ENCODE data around the gene ZNF200. TPM values are rescaled to one million over a fixed set of nuclear protein-coding genes. Genes with fewer than 3 reads are reported as not detected.

ZNF200 gene
- 7.8 to 9.8 TPM (median 8.3 TPM) in 5 replicates for total RNA-seq (2022; extraction: Qiagen RNA extraction)

GRCh38 chr16:3234857-3235561 lies at the start of gene ZNF200:
Gene ZNF200, minus strand, starts transcription at chr16:3235158. Its CDS starts 1,403 bp downstream, at chr16:3233755.

GRCh38 chr16:3282730-3283542 lies 48.0 kb upstream of the ZNF200 start, which contains the start of gene ZNF263:
Gene ZNF263, plus strand, starts transcription at chr16:3283491. Its CDS starts 328 bp downstream, at chr16:3283819.

GRCh38 chr16:3256146-3256865 lies 21.3 kb upstream of the ZNF200 start, which contains the start of gene MEFV:
Gene MEFV, minus strand, starts transcription at chr16:3256633. Its CDS starts 46 bp downstream, at chr16:3256587.

GRCh38 chr16:3187798-3188674 lies 46.9 kb downstream of the ZNF200 start, which contains the start of gene OR1F1:
Gene OR1F1, plus strand, starts transcription at chr16:3188204.

Other genes with a start within 250 kb of the ZNF200 start
- 0.33 to 0.55 TPM (median 0.47 TPM) in 5 replicates for gene CLDN9, start 222.2 kb downstream of the ZNF200 start, total RNA-seq (2022; extraction: Qiagen RNA extraction)
- 0.25 to 0.44 TPM (median 0.39 TPM) in 5 replicates for gene CLDN6, start 217.0 kb downstream of the ZNF200 start, total RNA-seq (2022; extraction: Qiagen RNA extraction)
- 375 to 617 TPM (median 546 TPM) in 5 replicates for gene TNFRSF12A, start 214.8 kb downstream of the ZNF200 start, total RNA-seq (2022; extraction: Qiagen RNA extraction)
- gene HCFC1R1, start 211.2 kb downstream of the ZNF200 start, total RNA-seq (2022; extraction: Qiagen RNA extraction): 159 to 256 TPM (median 229 TPM) in 5 replicates
- gene THOC6, start 211.1 kb downstream of the ZNF200 start, total RNA-seq (2022; extraction: Qiagen RNA extraction): 27.8 to 35.7 TPM (median 33.0 TPM) in 5 replicates
- not detected in 5 replicates for gene BICDL2, start 198.2 kb downstream of the ZNF200 start, total RNA-seq (2022; extraction: Qiagen RNA extraction)
- gene MMP25, start 188.6 kb downstream of the ZNF200 start, total RNA-seq (2022; extraction: Qiagen RNA extraction): 0.86 to 1.2 TPM (median 0.90 TPM) in 5 replicates
- gene IL32, start 169.5 kb downstream of the ZNF200 start, total RNA-seq (2022; extraction: Qiagen RNA extraction): 21.6 to 38.9 TPM (median 24.5 TPM) in 5 replicates
- gene ZSCAN10, start 135.9 kb downstream of the ZNF200 start, total RNA-seq (2022; extraction: Qiagen RNA extraction): not detected in 5 replicates
- gene ZNF205, start 122.6 kb downstream of the ZNF200 start, total RNA-seq (2022; extraction: Qiagen RNA extraction): 13.0 to 14.7 TPM (median 14.4 TPM) in 5 replicates
- 9.7 to 12.0 TPM (median 11.8 TPM) in 5 replicates for gene ZNF213, start 100.1 kb downstream of the ZNF200 start, total RNA-seq (2022; extraction: Qiagen RNA extraction)
- gene OR1F1, start 47.0 kb downstream of the ZNF200 start, total RNA-seq (2022; extraction: Qiagen RNA extraction): 0.15 to 0.44 TPM (median 0.31 TPM) in 5 replicates
- gene MEFV, start 21.5 kb upstream of the ZNF200 start, total RNA-seq (2022; extraction: Qiagen RNA extraction): 0.02 to 0.09 TPM (median 0.03 TPM) in 3 of 5 replicates, not detected in the others
- 34.7 to 46.2 TPM (median 35.1 TPM) in 5 replicates for gene ZNF263, start 48.3 kb upstream of the ZNF200 start, total RNA-seq (2022; extraction: Qiagen RNA extraction)
- 0.79 to 1.5 TPM (median 1.2 TPM) in 5 replicates for gene TIGD7, start 70.3 kb upstream of the ZNF200 start, total RNA-seq (2022; extraction: Qiagen RNA extraction)
- gene ZNF75A, start 70.3 kb upstream of the ZNF200 start, total RNA-seq (2022; extraction: Qiagen RNA extraction): 8.4 to 13.0 TPM (median 9.9 TPM) in 5 replicates
- not detected in 5 replicates for gene OR2C1, start 120.7 kb upstream of the ZNF200 start, total RNA-seq (2022; extraction: Qiagen RNA extraction)
- 11.3 to 21.0 TPM (median 14.1 TPM) in 5 replicates for gene ZSCAN32, start 165.8 kb upstream of the ZNF200 start, total RNA-seq (2022; extraction: Qiagen RNA extraction)
- gene ZNF174, start 166.1 kb upstream of the ZNF200 start, total RNA-seq (2022; extraction: Qiagen RNA extraction): 11.5 to 14.2 TPM (median 13.0 TPM) in 5 replicates
- 0.91 to 1.3 TPM (median 1.1 TPM) in 5 replicates for gene ZNF597, start 208.3 kb upstream of the ZNF200 start, total RNA-seq (2022; extraction: Qiagen RNA extraction)
- 48.2 to 53.0 TPM (median 51.5 TPM) in 5 replicates for gene NAA60, start 208.5 kb upstream of the ZNF200 start, total RNA-seq (2022; extraction: Qiagen RNA extraction)